Amygdala (tissue), 56 donors: ENCODE results near the gene CEP192.

Experiments
- DNase-seq, 56 donors: peaks; one replicate each; lab custom pipeline; 2025; lab: John Stamatoyannopoulos, UW

Gene CEP192

DNA sequence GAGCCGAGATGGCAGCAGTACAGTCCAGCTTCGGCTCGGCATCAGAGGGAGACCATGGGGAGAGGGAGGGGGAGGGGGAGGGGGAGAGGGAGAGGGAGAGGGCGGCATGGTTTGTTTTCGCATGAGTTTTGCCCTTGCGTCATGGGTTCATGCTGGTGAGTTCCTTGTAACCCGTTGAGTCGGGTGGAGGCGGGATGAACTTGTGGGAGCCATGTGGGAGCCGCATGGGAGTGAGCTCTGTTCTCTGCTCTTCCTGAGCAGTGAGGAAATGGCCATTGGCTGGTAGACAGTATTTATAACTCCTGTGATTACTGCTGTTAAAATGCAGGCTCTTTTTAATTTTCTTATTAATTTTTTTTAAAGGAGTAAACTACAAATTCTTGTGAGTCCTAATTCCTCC is 108.0 kb downstream of the CEP192 start:
- DNase-seq, result no peak

DNA sequence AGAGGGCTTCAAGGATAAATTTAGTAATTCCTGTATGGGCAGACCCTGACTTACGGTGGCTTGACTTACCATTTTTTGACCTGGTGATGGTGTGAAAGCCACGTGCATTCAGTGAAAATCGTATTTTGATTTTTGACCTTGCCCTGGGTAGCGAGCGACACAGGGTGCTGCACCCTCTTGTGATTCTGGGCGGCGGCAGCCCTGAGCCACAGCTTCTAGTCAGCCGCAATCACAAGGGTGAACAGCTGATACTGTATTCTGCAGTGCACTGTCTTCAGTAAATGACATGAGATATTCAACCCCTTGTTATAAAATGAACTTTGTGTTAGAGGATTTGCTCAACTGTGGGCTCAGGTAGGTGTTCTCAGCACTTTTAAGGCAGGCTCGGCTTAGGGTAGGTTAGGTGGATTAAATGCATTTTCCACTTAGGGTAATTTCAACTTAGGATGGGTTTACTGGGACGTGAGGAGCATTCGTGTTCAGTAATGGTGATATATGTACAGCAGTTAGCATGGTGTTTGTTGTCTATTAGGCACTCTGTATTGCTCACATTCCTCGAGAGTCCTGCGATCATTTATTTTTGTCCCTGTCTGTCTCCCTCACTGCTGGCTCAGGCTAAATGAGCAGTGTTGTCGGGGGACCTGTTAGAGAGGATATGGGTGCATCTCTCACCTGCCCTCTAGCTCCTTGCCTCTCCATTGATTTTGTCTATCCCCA is 109.9 kb downstream of the CEP192 start:
- DNase-seq, result no peak

DNA sequence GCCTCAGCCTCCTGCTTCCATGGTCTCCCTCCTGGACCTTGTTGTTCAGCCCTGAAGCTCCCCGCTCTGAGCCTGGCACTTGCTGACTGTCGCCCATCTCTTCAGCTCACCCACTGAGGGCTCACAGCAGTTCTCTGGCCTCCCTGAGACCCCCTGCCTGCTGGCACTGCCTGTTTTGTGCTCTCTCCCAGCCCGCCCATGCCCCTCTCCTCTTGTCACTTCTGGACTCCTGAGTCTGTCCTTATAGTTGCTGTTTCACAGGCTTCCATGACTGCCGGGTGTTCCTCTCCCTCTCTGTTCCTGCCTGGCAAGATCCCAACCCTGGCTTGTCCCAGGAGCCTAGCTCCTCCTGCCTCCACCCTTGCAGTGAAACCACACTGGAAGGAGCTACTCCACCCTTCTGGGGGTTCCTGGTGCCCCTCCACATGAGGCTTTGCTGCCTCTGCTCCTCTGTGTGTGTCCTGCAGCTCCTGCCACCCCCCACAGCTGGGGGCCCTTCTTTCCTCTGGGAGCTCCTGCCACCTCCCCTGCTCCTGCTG is 110.6 kb downstream of the CEP192 start:
- no peak for DNase-seq

DNA sequence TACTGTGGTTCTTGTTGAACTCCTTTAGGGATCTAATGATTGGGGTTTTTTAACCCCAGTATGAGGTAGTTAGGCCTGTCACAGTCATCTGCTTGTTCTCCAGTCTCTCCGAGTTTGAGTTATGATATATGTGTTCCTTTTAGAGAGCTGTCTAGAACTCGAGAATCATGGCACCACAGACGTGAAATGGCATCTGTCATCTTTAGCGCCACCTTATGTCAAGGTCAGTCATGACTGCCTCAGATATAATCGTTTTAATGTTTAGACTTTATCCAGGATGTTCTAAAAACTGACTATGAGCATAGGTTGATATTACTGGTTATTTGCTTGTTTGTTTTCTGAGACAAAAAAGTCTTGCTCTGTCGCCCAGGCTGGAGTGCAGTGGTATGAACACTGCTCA is 112.2 kb downstream of the CEP192 start:
- no peak for DNase-seq

DNA sequence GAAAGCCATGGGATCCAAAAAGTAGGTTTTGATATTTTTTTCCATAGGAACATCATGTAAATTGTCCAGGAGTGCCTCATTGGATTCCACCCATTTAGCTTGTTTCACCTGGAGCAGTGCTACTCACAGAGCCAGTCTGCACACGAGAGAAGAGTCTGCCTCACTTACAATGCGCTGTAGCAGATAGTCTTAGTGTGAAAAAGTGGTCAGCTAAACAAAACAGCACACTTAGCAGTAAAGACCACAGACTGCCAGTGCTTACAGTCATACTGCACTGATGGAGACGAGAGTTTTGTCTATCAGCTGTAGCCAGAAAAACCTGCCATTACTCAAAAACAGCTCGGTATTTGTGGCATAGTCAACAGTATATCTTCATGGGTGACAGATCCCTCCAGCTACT is 113.9 kb downstream of the CEP192 start:
- DNase-seq, result no peak

DNA sequence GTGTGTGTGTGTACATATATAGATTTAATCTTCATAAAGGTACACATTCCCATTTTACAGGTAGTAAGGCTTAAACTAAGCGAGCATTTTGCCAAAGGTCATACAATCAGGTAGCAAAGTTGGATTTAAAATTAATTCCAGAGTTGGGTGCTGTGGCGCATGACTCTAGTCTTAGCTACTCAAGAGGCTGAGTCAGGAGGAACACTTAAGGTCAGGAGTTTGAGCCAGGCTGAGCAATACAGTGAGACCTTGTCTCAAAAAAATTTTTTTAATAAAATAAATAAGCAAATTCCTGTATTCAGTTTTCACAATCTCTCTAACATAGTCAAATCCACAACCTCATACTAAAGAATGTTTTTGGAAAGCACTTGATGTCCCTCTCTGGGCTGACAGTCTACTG is 115.9 kb downstream of the CEP192 start:
- no peak for DNase-seq

DNA sequence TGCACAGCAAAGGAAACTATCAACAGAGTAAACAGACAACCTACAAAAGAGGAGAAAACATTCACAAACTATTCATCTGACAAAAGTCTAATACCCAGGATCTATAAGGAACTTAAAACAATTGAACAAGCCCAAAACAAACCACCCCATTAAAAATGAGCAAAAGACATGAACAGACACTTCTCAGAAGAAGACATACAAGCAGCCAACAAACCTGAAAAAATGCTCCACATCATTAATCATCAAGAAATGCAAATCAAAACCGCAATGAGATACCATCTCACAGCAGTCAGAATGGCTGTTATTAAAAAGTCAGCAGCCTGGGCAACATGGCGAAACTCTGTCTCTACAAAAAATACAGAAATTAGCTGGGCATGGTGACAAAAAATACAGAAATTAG is 117.2 kb downstream of the CEP192 start:
- DNase-seq, result no peak

DNA sequence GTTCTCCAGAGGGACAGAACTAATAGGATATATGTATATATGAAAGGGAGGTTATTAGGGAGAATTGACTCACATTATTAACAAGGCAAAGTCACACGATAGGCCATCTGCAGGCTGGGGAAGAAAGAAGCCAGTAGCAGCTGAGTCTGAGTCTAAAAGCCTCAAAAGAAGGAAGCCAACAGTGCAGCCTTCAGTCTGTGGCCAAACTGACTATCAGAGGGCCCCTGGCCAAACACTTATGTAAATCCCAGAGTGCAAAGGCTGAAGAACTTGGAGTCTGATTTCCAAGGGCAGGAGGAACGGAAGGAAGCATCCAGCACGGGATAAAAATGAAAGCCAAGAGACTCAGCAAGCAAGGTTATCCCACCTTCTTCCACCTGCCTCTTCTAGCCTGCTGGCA is 119.4 kb downstream of the CEP192 start:
- DNase-seq, result no peak

DNA sequence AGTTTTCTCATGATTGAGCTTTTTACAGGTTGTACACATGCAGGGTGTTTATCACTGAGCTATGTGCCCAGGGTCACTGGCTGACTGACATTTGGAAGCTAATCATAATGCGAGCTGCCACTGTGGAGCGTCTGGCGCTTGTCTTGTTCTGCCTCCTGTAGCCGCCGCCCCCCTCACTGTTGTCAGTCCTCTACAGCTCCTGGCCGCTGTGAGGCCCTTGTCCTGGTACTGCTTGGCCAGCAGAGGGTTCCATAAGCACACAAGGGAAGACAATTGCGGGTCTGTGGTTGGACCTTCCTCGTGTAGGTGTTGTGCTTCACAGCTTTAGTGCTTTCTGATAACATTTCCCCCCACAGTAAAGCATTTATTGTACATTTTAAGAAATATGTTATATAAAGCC is 121.8 kb downstream of the CEP192 start:
- peak in 39 of 56 donors; percentile 11 to 78 (median 38) for DNase-seq

DNA sequence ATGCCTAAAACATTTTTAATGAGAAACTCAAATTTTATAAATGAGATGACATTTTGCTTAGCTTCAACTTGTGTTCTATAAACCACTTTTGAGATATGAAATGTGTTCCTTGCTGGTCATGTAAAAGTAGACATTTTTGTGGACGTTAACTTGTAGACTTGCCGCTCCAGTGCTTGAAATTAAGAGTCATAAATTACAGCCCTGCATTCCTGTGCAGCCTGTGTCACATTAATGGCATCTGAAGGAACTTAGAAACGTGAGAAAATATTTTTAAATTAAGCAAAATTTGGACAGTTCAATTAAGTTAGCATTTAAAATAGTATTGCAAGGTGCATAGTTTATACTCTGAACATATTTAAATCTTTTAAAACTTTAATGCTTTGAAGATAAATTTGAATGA is 129.1 kb downstream of the CEP192 start:
- no peak for DNase-seq

DNA sequence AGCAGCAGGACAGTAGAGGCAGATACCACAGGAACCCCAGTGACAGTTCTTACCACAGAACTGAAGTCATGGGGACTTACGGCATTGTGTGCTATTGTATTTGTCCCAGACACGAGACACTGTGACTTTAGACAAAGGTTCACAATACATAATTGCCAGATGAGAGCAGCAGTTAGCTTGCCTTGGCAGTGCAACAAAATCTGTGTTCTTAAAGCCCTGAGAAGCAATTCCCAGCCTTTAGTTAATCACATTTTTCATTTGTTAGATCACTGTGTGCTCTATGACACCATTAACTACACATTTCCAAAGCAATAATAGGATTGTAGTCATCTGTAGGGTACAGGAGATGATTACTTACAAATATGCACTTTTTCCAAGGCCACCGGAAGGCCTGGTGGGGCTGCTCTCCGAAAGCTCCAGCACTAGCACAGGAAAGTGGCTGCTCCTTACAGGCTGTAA is 129.8 kb downstream of the CEP192 start:
- peak in 2 of 56 donors; percentile 8 to 20 for DNase-seq

DNA sequence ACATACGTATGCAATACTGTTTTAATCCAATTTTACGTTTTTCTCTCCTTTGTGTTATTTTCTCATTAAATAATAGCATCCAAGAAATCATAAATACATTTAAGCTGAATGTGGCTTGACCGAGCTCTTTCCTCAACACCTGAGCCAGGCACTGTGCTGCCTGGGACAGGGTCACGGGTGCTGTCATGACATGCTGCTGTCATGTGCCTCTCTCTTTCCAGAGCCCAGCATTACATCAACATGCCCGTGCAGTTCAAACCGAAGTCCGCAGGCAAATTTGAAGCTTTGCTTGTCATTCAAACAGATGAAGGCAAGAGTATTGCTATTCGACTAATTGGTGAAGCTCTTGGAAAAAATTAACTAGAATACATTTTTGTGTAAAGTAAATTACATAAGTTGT is 133.2 kb downstream of the CEP192 start:
- peak in 1 of 56 donors; percentile 20 for DNase-seq

DNA sequence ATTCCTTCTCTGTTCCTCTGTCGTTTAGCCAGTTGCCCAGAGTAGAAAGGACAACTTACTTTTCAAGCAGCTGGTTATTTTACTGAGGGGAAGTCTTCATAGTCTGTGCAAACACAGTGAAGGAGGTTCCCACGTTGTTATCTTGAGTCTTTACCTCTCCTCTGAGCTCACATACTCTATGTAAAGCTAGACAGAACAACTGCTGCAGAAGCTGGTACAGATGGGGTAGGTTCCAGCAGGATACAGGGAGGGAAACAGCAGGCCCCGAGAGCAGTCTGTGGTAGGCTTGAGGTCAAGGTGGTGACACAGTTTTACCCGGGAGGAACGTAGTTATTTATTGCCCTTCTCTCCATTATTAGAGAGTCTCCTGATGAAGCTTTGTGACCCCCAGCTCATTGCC is 134.0 kb downstream of the CEP192 start:
- no peak for DNase-seq

DNA sequence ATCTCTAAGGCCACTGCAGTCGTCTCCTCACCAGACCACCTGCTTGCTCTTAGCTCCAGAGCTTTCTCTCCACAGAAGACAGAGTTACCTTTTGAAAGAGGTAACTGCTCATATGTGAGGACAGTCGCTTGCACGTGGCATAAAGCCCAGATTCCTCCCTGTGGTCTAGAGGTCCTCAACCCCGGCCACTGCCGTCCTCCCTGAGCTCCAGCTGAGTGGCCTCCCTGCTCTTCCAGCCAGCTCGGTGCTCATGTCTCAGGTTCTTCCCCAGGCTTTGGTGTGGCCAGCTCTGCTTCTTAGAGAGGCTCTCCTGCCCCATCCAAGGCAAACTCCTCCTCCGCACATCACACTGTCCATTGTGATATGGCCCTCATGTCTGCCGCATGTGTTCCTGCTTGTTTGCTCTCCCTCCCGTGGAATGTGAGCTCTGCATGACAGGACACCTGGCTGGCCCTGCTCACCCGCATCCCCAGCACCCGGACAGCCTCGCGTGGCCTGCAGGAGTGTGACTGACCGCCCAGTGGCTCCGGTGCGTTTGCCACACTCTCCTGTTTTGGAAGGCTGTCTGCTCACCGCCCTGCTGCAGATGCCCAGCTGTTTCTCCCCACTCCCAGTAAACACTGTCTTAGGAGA is 135.9 kb downstream of the CEP192 start:
- DNase-seq, result no peak

DNA sequence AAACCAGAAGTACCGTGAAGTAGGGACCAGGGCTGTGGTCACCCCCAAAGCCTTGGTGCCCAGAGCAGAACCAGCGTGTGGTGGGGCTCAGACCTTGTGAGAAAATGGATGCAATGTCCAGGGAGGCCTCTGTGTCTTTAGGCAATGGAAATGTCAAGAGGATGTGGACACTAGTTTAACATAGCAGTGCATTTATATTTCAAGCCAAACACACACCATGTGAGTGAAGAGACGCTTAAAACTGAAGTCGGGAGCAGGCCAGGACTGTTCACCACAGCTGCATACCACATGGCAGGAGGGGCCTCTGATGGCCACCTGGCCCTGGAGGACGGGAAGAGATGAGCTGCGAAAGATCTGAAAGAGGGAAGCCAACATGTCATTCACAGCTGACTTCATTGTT is 140.1 kb downstream of the CEP192 start:
- no peak for DNase-seq

DNA sequence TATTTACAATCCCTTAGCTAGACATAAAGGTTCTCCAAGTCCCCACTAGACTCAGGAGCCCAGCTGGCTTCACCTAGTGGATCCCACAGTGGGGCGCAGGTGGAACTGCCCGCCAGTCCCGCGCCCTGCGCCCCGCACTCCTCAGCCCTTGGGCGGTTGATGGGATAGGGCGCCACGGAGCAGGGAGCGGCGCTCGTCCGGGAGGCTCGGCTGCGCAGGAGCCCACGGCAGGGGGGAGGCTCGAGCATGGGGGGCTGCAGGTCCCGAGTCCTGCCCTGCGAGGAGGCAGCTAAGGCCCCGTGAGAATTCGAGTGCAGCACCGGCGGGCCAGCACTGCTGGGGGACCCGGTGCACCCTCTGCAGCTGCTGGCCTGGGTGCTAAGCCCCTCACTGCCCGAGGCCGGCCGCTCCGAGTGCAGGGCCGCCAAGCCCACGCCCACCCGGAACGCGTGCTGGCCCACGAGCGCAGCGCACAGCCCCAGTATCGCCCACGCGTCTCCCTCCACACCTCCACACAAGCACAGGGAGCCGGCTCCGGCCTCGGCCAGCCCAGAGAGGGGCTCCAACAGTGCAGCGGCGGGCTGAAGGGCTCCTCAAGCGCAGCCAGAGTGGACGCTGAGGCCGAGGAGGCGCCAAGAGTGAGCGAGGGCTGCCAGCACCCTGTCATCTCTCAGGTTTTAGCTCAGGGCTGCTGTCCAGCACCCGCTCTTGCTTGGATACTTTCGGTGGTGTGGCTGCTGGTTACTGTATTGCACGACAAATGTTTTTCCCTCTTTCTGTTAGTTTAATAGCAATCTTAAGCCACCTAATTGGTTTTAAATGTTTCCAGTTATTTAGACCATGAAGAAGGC is 143.6 kb downstream of the CEP192 start:
- DNase-seq, result no peak

DNA sequence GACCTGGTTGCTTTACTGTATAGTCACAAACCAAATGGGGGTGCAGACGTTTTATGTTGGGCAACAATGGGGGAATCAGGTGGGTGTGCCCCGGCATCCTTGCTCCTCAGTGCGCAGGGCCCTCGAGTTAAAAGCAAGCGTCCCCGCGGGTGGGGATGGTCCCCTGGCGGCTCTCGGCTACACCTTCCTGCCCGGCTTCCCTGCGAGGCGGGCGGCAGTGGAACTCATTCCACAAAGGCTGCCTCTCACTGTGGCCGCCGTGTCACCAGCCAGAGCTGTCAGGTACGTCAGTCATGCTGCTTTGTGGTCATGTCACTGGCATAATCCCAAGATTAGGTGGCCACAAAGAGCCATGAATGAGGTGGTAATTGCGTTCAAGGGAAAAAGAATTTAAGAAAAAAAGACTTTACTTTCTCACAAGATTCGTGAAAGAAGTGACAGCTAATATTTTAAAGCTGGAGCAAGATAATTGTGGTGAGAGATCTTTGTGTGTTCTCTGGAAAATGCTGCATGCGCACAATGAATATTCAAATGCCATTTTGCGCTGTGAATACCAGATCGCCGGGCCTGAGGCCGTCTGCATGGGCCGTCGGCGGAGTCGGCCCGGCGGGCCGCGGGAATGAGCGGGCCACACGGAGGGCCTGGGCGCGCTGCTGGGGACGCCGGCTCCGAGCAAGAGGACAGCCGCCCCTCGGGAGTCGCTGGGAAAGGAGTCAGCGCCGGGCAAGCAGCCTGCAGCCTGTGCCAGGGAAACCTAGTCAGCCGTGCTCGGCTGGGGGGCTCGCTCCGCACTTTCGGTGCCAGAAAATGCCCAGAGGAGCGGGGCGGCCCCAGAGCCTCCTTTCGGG is 145.1 kb downstream of the CEP192 start:
- peak in 10 of 56 donors; percentile 16 to 58 (median 36) for DNase-seq

DNA sequence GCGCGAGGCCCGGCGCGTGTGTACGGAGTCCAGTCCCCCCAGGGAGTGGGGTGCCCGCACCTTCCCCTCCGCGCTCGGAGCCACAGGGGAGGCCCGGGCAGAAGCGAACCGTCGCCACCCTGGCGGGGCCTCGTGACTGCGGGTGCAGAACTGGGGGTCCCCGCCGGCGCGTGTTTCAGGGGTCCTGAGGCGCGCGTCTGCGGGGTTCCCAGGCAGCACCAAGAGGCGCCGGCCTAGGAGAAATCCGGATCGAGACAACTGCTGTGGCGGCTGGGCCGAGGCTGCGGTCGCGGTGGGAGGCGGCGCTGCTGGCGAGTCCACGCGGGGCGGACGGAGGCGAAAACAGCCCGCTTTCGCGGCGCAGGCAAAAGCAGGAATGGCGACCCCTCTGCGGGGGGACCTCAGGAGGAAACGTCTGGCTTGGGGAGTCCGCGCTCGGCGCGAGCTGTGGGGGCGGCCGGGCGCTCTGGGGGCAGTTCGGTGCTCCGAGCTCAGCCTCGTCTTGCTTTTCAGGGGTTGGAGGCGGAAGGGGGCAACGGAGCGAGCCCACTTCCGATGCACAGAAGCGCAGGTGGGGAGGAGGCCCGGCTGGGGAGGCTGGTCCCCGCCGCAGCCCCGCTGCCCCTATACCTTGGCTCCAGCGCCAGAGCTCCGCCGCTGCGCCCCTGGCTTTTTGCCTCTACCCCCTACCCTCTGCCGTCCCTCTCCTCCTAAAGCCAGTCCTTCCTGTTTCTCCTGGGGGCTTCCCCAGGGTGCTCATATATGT is 145.9 kb downstream of the CEP192 start:
- peak in 8 of 56 donors; percentile 21 to 58 (median 42) for DNase-seq

DNA sequence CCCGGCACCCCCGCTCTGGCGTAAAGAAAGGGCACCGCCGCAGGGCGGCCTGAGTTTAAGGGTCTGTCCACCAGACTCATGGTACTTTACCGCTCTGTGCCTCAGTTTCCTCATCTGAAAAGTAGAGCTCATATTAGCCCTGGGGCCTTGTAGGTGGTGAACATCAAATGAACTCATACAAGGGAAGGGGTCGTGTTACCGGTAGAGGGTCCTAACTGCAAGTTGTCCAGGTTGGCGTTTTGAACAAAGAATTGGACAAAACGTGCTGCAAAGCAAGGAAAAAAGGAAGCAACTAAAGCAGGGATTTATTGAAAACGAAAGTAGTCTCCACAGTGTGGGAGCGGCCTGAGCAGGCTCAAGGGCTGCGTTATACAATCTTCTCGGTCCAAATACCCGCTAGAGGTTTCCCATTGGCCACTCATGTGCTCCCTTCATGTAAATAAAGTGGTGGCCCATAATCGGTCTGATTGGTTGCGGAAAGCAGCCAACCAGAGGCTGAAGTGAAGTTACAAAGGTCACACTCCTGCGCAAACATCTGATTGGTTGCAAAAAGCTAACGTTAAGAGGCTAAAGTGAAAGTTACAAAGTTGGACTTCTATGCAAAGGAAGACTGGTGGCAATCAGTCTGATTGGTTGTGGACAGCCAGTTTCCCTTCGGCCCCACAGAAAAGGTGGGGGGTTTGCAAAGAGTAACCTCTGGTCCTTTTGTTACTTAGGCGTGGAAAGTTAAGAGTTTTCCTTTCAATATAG is 146.7 kb downstream of the CEP192 start:
- DNase-seq, result peak in 9 of 56 donors; percentile 7 to 58 (median 17)
